Measurements from ENCODE around the gene FBXL7. TPM values are rescaled to one million over a fixed set of nuclear protein-coding genes. Genes with fewer than 3 reads are reported as not detected.

FBXL7 gene
- total RNA-seq, 1 donor from 2014 or later = not detected

GRCh38 chr5:15794052-15794985 is 294.3 kb downstream of the FBXL7 start:
- no peaks in the 10 kb centered on the region for H3K9me3 Mint-ChIP-seq
- no peaks in the 10 kb centered on the region for H3K4me1 Mint-ChIP-seq (ENCODE audit: low read depth)
- H3K4me3 Mint-ChIP-seq (ENCODE audit: low read depth) = no peak overlapping the region

GRCh38 chr5:15796096-15796495 is 296.1 kb downstream of the FBXL7 start:
- no peaks in the 10 kb centered on the region for H3K4me1 Mint-ChIP-seq (ENCODE audit: low read depth)
- no peaks in the 10 kb centered on the region for H3K36me3 Mint-ChIP-seq (ENCODE audit: low read depth)
- H3K4me3 Mint-ChIP-seq (ENCODE audit: low read depth) = no peak overlapping the region
- no peak overlapping the region for H3K27ac Mint-ChIP-seq
- no peak for DNase-seq (ENCODE audit: low spot score)
- intact Hi-C loops (cut with micrococcal nuclease) = no loop called here
- peaks cover 5% of the 10 kb centered on the region for H3K9me3 Mint-ChIP-seq
- no peaks in the 10 kb centered on the region for H3K27me3 Mint-ChIP-seq (ENCODE audit: low read depth)

More at GRCh38 chr5:15794052-15794985, 294.3 kb downstream of the FBXL7 start:
- Mint-ChIP-seq H3K36me3 (ENCODE audit: low read depth) (no peaks in the 10 kb centered on the region), H3K27me3 (ENCODE audit: low read depth) (no peaks in the 10 kb centered on the region), H3K27ac (no peak overlapping the region)
- intact Hi-C loops (cut with micrococcal nuclease) = no loop called here
- no peak for DNase-seq (ENCODE audit: low spot score)

- H3K27ac Mint-ChIP-seq = no peak overlapping the region
- intact Hi-C loops (cut with micrococcal nuclease) = no loop called here
- no peak overlapping the region for H3K4me3 Mint-ChIP-seq (ENCODE audit: low read depth)
- no peaks in the 10 kb centered on the region for H3K27me3 Mint-ChIP-seq (ENCODE audit: low read depth)
- H3K36me3 Mint-ChIP-seq (ENCODE audit: low read depth) = no peaks in the 10 kb centered on the region
- peaks cover 7% of the 10 kb centered on the region for H3K9me3 Mint-ChIP-seq
- no peak for DNase-seq (ENCODE audit: low spot score)
- H3K4me1 Mint-ChIP-seq (ENCODE audit: low read depth) = no peaks in the 10 kb centered on the region
These were observed 296.6 kb downstream of the FBXL7 start for GRCh38 chr5:15796557-15796956.

GRCh38 chr5:15797116-15797515 is 297.1 kb downstream of the FBXL7 start:
- intact Hi-C loops (cut with micrococcal nuclease) = no loop called here
- DNase-seq (ENCODE audit: low spot score) = no peak
- no peaks in the 10 kb centered on the region for H3K36me3 Mint-ChIP-seq (ENCODE audit: low read depth)
- no peaks in the 10 kb centered on the region for H3K27me3 Mint-ChIP-seq (ENCODE audit: low read depth)
- H3K4me1 Mint-ChIP-seq (ENCODE audit: low read depth) = no peaks in the 10 kb centered on the region
- no peak overlapping the region for H3K27ac Mint-ChIP-seq
- H3K9me3 Mint-ChIP-seq = peaks cover 11% of the 10 kb centered on the region
- H3K4me3 Mint-ChIP-seq (ENCODE audit: low read depth) = no peak overlapping the region

GRCh38 chr5:15798006-15798405 is 298.0 kb downstream of the FBXL7 start:
- intact Hi-C loops (cut with micrococcal nuclease) = no loop called here
- Mint-ChIP-seq H3K9me3 (peaks cover 17% of the 10 kb centered on the region), H3K4me1 (ENCODE audit: low read depth) (no peaks in the 10 kb centered on the region), H3K27me3 (ENCODE audit: low read depth) (no peaks in the 10 kb centered on the region), H3K4me3 (ENCODE audit: low read depth) (no peak overlapping the region), H3K27ac (no peak overlapping the region), H3K36me3 (ENCODE audit: low read depth) (no peaks in the 10 kb centered on the region)
- no peak for DNase-seq (ENCODE audit: low spot score)

GRCh38 chr5:15799014-15799413 is 299.0 kb downstream of the FBXL7 start:
- DNase-seq (ENCODE audit: low spot score) = no peak
- Mint-ChIP-seq H3K4me1 (ENCODE audit: low read depth) (no peaks in the 10 kb centered on the region), H3K36me3 (ENCODE audit: low read depth) (no peaks in the 10 kb centered on the region), H3K4me3 (ENCODE audit: low read depth) (no peak overlapping the region), H3K27ac (no peak overlapping the region), H3K27me3 (ENCODE audit: low read depth) (no peaks in the 10 kb centered on the region), H3K9me3 (peaks cover 25% of the 10 kb centered on the region)
- intact Hi-C loops (cut with micrococcal nuclease) = no loop called here

GRCh38 chr5:15799612-15800011 is 299.6 kb downstream of the FBXL7 start:
- Mint-ChIP-seq H3K9me3 (peaks cover 25% of the 10 kb centered on the region), H3K4me3 (ENCODE audit: low read depth) (no peak overlapping the region), H3K27ac (no peak overlapping the region), H3K27me3 (ENCODE audit: low read depth) (no peaks in the 10 kb centered on the region), H3K4me1 (ENCODE audit: low read depth) (no peaks in the 10 kb centered on the region), H3K36me3 (ENCODE audit: low read depth) (no peaks in the 10 kb centered on the region)
- intact Hi-C loops (cut with micrococcal nuclease) = no loop called here
- no peak for DNase-seq (ENCODE audit: low spot score)

GRCh38 chr5:15803280-15803679 is 303.3 kb downstream of the FBXL7 start:
- Mint-ChIP-seq H3K36me3 (ENCODE audit: low read depth) (no peaks in the 10 kb centered on the region), H3K27ac (no peak overlapping the region), H3K27me3 (ENCODE audit: low read depth) (no peaks in the 10 kb centered on the region), H3K4me1 (ENCODE audit: low read depth) (no peaks in the 10 kb centered on the region), H3K9me3 (peaks cover 36% of the 10 kb centered on the region), H3K4me3 (ENCODE audit: low read depth) (no peak overlapping the region)
- intact Hi-C loops (cut with micrococcal nuclease) = no loop called here
- DNase-seq (ENCODE audit: low spot score) = no peak

- intact Hi-C loops (cut with micrococcal nuclease) = no loop called here
- no peaks in the 10 kb centered on the region for H3K4me1 Mint-ChIP-seq (ENCODE audit: low read depth)
- DNase-seq (ENCODE audit: low spot score) = no peak
- H3K27me3 Mint-ChIP-seq (ENCODE audit: low read depth) = no peaks in the 10 kb centered on the region
- no peak overlapping the region for H3K27ac Mint-ChIP-seq
- peaks cover 44% of the 10 kb centered on the region for H3K9me3 Mint-ChIP-seq
- H3K36me3 Mint-ChIP-seq (ENCODE audit: low read depth) = no peaks in the 10 kb centered on the region
- H3K4me3 Mint-ChIP-seq (ENCODE audit: low read depth) = no peak overlapping the region
These were observed 306.6 kb downstream of the FBXL7 start for GRCh38 chr5:15806613-15807012.

GRCh38 chr5:15807248-15807647 is 307.3 kb downstream of the FBXL7 start:
- DNase-seq (ENCODE audit: low spot score) = no peak

GRCh38 chr5:15807871-15808270 is 307.9 kb downstream of the FBXL7 start:
- no peaks in the 10 kb centered on the region for H3K27me3 Mint-ChIP-seq (ENCODE audit: low read depth)
- intact Hi-C loops (cut with micrococcal nuclease) = no loop called here
- no peak for DNase-seq (ENCODE audit: low spot score)
- no peak overlapping the region for H3K27ac Mint-ChIP-seq
- no peaks in the 10 kb centered on the region for H3K36me3 Mint-ChIP-seq (ENCODE audit: low read depth)
- no peak overlapping the region for H3K4me3 Mint-ChIP-seq (ENCODE audit: low read depth)
- H3K4me1 Mint-ChIP-seq (ENCODE audit: low read depth) = no peaks in the 10 kb centered on the region
- peaks cover 39% of the 10 kb centered on the region for H3K9me3 Mint-ChIP-seq

More at GRCh38 chr5:15807248-15807647, 307.3 kb downstream of the FBXL7 start:
- Mint-ChIP-seq H3K4me3 (ENCODE audit: low read depth) (no peak overlapping the region), H3K27me3 (ENCODE audit: low read depth) (no peaks in the 10 kb centered on the region), H3K36me3 (ENCODE audit: low read depth) (no peaks in the 10 kb centered on the region), H3K9me3 (peaks cover 38% of the 10 kb centered on the region), H3K4me1 (ENCODE audit: low read depth) (no peaks in the 10 kb centered on the region), H3K27ac (no peak overlapping the region)
- intact Hi-C loops (cut with micrococcal nuclease) = no loop called here

- H3K36me3 Mint-ChIP-seq (ENCODE audit: low read depth) = no peaks in the 10 kb centered on the region
- H3K9me3 Mint-ChIP-seq = peaks cover 32% of the 10 kb centered on the region
- H3K27ac Mint-ChIP-seq = no peak overlapping the region
- no peak overlapping the region for H3K4me3 Mint-ChIP-seq (ENCODE audit: low read depth)
- no peaks in the 10 kb centered on the region for H3K4me1 Mint-ChIP-seq (ENCODE audit: low read depth)
- intact Hi-C loops (cut with micrococcal nuclease) = no loop called here
- DNase-seq (ENCODE audit: low spot score) = no peak
- H3K27me3 Mint-ChIP-seq (ENCODE audit: low read depth) = no peaks in the 10 kb centered on the region
These were observed 308.6 kb downstream of the FBXL7 start for GRCh38 chr5:15808577-15808976.

GRCh38 chr5:15819617-15820016 is 319.6 kb downstream of the FBXL7 start:
- intact Hi-C loops (cut with micrococcal nuclease) = no loop called here
- Mint-ChIP-seq H3K27ac (no peak overlapping the region), H3K36me3 (ENCODE audit: low read depth) (no peaks in the 10 kb centered on the region), H3K27me3 (ENCODE audit: low read depth) (no peaks in the 10 kb centered on the region), H3K4me3 (ENCODE audit: low read depth) (no peak overlapping the region), H3K9me3 (peaks cover 4% of the 10 kb centered on the region), H3K4me1 (ENCODE audit: low read depth) (no peaks in the 10 kb centered on the region)
- no peak for DNase-seq (ENCODE audit: low spot score)
